Astrocyte of the cerebellum (primary cell): ENCODE results near the gene SNRK.

Experiments used
- DNase-seq: peaks from one replicate; pipeline ENCODE4 v3.0.0-alpha.2; 2011; ENCODE audit warnings: low read depth
- H3K4me3 ChIP-seq: 2 replicates; pipeline ENCODE4 v1.5.1; 2011; ENCODE audit warnings: mild to moderate bottlenecking, low read depth, low read length, moderate library complexity
- CTCF ChIP-seq: IDR thresholded peaks from 2 replicates; pipeline ENCODE4 v1.5.1; 2012; ENCODE audit warnings: low read length, low read depth, moderate library complexity, mild to moderate bottlenecking; ENCODE audit errors: missing control alignments
- in situ Hi-C: cut with HindIII; loops from 2 replicates; pipeline ENCODE4 v1.10.0; 2017; ENCODE audit warnings: low sequenced_read_pairs

Gene SNRK

DNA sequence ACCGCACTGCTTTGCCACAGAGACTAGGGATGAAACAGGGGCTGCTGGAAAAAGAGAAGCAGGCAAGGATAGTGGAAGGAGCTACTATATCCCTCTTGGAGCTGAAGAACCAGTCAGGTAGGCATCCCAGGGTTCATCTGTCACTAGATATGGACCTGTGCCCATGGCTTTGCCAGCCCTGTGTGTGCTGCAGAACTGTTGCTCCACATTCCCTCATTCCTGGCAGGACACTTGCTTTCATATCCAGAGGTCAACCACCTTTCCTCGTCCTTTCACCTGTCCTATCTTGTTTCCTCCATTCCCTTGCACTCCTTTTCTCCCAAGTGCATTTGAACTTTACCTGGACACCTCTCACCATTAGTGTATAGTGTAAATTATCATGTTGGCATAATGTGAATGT lies 12.0 kb downstream of the SNRK start:
- no peak for DNase-seq
- H3K4me3 ChIP-seq: no peak overlapping the region
- in situ Hi-C loops: no loop called here
- no peak for TF ChIP-seq CTCF

DNA sequence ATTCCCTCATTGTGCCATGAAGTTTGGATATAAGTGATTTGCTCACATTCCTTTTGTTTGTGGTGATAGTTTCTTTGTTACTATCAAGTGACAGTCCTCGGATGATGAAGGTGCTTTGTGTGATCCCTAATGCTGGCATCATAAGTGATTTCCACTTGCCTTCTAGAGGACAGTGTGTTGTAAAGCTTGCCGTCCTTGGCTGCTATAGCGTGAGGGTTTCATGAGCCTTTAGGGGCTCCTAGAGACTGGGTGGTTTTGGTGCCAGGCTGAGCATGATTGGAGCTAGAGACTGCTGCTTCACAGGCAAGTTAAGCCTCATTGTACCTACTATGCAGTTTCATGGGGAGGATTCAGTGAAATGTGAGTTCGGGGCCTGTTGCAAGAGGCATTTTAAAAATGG lies 12.4 kb downstream of the SNRK start:
- H3K4me3 ChIP-seq: no peak overlapping the region
- TF ChIP-seq CTCF: no peak
- in situ Hi-C loops: no loop called here
- no peak for DNase-seq

DNA sequence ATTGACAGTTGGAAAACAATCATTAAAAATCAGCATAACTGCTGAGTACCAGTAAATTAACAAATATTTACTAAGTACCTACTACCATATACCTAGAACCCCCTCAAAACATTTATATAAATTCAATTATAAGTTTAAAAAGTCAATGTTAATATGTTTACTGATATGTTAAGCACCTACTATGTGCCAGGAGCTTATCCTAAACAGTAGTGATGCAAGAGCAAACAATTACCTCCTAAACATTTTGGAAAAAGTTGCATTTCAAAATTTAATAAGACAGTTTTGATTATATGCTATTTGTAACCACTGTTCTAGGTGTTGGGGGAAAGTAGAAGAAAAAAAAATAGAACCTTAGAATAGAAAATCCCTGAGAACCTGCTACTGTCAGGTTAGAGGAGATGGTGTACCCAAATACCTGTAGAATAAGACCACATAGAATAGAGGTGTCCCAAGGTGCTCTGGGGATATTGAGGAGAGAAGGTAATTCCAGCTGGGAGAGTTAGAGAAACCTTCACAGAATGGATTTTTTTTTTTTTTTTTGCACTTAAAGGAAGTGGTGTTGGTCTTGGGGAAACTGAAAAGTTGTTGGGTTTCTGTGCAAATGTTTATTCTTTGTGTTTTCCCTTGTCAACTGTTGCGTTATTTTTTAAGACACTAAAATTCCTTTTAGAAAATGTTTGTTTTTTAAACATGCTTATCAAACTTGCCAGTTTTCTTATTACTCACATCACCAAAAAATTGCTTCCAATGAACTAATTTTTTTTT lies 16.0 kb downstream of the SNRK start:
- no peak overlapping the region for H3K4me3 ChIP-seq
- TF ChIP-seq CTCF: no peak
- no peak for DNase-seq
- in situ Hi-C loops: no loop called here

DNA sequence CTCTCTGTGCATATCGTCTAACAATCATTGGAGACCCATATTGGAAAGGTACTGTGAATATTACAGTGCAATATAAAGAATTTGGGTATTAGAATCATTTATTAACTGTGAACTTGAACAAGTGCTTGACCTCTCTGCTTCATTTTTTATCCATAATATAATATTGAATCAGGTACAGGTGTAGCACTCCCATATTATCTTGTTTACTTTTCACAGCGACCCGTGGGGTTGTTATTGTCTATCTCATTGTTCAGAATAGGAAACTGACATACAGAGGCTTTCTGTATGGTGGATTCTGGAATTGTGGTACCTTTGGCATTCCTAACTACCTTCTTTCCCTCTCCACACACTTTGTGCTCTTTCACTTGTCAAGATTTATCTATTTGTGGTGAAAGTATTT lies 17.8 kb downstream of the SNRK start:
- DNase-seq: no peak
- H3K4me3 ChIP-seq: no peak overlapping the region
- in situ Hi-C loops: no loop called here
- no peak for TF ChIP-seq CTCF

- in situ Hi-C loops: no loop called here
- no peak for TF ChIP-seq CTCF
- no peak for DNase-seq
- no peak overlapping the region for H3K4me3 ChIP-seq
Observed at GRCh38 chr3:43307226-43307625, 20.9 kb downstream of the SNRK start.

- no peak overlapping the region for H3K4me3 ChIP-seq
- no peak for DNase-seq
- no peak for TF ChIP-seq CTCF
- in situ Hi-C loops: no loop called here
Observed at GRCh38 chr3:43307649-43308048, 21.3 kb downstream of the SNRK start.
